Measurements from ENCODE around the gene SLC9A9. TPM values are rescaled to one million over a fixed set of nuclear protein-coding genes. Genes with fewer than 3 reads are reported as not detected.

The SLC9A9 gene
- total and polyA plus RNA-seq, 9 of the 15 experiments (the other 6 are each of a cell fraction or from before 2014, with no cell fraction given), result 0.03 to 0.13 TPM; not detected in 7

DNA sequence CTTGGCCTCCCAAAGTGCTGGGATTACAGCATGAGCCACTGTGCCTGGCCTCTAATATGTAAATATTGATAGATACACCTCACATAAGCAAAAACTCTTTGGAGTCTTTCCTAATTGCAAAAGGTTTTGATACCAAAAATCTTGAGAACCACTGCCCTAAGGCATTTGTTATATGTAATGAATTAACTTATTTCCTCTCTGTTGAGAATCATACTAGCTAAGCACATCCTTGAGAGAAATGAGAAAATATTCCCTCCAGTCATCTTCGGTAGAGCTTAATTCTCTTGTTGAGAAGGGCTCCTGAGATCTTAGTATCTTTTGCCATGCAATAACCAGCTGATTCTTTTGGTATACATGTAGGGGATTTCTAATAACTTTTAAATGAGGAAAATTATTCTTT, 190.2 kb downstream of the SLC9A9 start:
- in situ Hi-C loops (cut with MboI), result no loop called here
- H3K9ac ChIP-seq (ENCODE audit: insufficient read depth in 1 of 2, low read depth in 2 of 2, low read length in 2 of 2), result no peak overlapping the region
- no TSS peak for BruUV-seq (replicated peaks)
- ATAC-seq (no peak), DNase-seq (ENCODE audit: extremely low read depth in 1 of 4, low spot score in 3 of 4) (no peak), FAIRE-seq (no peak)
- H3K79me2 ChIP-seq (ENCODE audit: control insufficient read depth, insufficient read depth, low read length), result no peaks in the 10 kb centered on the region
- intact Hi-C loops (cut with micrococcal nuclease), result no loop called here
- H4K20me1 ChIP-seq (replicated peaks; ENCODE audit: control insufficient read depth, insufficient read depth, low read length), result no peaks in the 10 kb centered on the region
- POLR2A ChIA-PET, result no interaction called here
- CTCF ChIA-PET (ENCODE audit: low intra/inter-chr PET ratio), result no interaction called here
- no peak overlapping the region for H3K27ac ChIP-seq (ENCODE audit: extremely low read depth, low read depth, low read length)
- no peaks in the 10 kb centered on the region for H3K9me1 ChIP-seq (ENCODE audit: control insufficient read depth, insufficient read depth, low read length)
- no peak overlapping the region for H3K4me3 ChIP-seq
- no peaks in the 10 kb centered on the region for H3K9me3 ChIP-seq (replicated peaks; ENCODE audit: control insufficient read depth, insufficient read depth, low read depth, low read length)
- WGBS (ENCODE audit: insufficient coverage, low coverage, missing lambda C conversion rate), result 0% methylated on average over 1 of the region's 1 CpG
- no peak overlapping the region for H2AFZ ChIP-seq (ENCODE audit: low read depth, low read length)
- H3K4me2 ChIP-seq (ENCODE audit: insufficient read depth, low read length), result no peak overlapping the region
- H3K27me3 ChIP-seq (ENCODE audit: control insufficient read depth in 2 of 2, insufficient read depth in 2 of 2, low read length in 2 of 2), result no peaks in the 10 kb centered on the region; a peak in 1 of 5 replicates
- no peak for TF ChIP-seq NFIX (CRISPR knock-in tag; IDR thresholded peaks at IDR 0.05; ENCODE audit: low read depth)
- no peak for TF ChIP-seq RCOR1 (IDR thresholded peaks at IDR 0.05; ENCODE audit: borderline replicate concordance in 1 of 2, low read depth in 2 of 2, low read length in 2 of 2)
- no peak for TF ChIP-seq TEAD2 (tag; IDR thresholded peaks at IDR 0.05)
- no peak for TF ChIP-seq TEAD4 (IDR thresholded peaks at IDR 0.05; ENCODE audit: low read length)
- TF ChIP-seq TEAD4 (CRISPR knock-in tag; IDR thresholded peaks at IDR 0.05; ENCODE audit: borderline replicate concordance), result no peak
- TF ChIP-seq SUPT5H (IDR thresholded peaks at IDR 0.05), result no peak
- TF ChIP-seq GTF2A2 (tag; IDR thresholded peaks at IDR 0.05), result no peak
- TF ChIP-seq TAF9B (IDR thresholded peaks at IDR 0.05; ENCODE audit: partially characterized antibody), result no peak
- TF ChIP-seq ETS2 (tag; IDR thresholded peaks at IDR 0.05; ENCODE audit: borderline replicate concordance, poor library complexity, severe bottlenecking), result no peak
- TF ChIP-seq TCF7 (IDR thresholded peaks at IDR 0.05; ENCODE audit: borderline replicate concordance), result no peak
- TF ChIP-seq POLR2AphosphoS5 (IDR thresholded peaks at IDR 0.05; ENCODE audit: control insufficient read depth, insufficient read depth, low read depth, low read length), result no peak
- no peak for TF ChIP-seq ZFP30 (CRISPR knock-in tag; IDR thresholded peaks at IDR 0.05; ENCODE audit: borderline replicate concordance)
- H3K4me1 ChIP-seq (replicated peaks in 1 of 2; ENCODE audit: control insufficient read depth in 2 of 2, insufficient read depth in 2 of 2, low read length in 2 of 2), result no peaks in the 10 kb centered on the region
- H3K36me3 ChIP-seq (ENCODE audit: control insufficient read depth, insufficient read depth, low read length), result no peaks in the 10 kb centered on the region
